Thyroid gland (tissue), 4 donors: Measurements from ENCODE around the gene EVA1C.

Experiments used
- POLR2A ChIP-seq, 2 donors: fragments of 450-650 bp; IDR thresholded peaks; one replicate each; pipeline ENCODE4 v1.6.1; 2017; ENCODE audit warnings: antibody characterized with exemption in 2 of 2, mild to moderate bottlenecking in 2 of 2, moderate library complexity in 1 of 2
- TF ChIP-seq, protein P1 (sequence below), 6 experiments: fragments of 200-600 bp in 3 of 6; fragments of 450-650 bp in 3 of 6; sonication (generic) in 3 of 6; IDR thresholded peaks; one replicate each; pipeline ENCODE4 v1.5.1; 2016 to 2019; ENCODE audit warnings: antibody characterized with exemption in 6 of 6, mild to moderate bottlenecking in 2 of 6, inconsistent platforms in 1 of 6, moderate library complexity in 1 of 6

DNA sequence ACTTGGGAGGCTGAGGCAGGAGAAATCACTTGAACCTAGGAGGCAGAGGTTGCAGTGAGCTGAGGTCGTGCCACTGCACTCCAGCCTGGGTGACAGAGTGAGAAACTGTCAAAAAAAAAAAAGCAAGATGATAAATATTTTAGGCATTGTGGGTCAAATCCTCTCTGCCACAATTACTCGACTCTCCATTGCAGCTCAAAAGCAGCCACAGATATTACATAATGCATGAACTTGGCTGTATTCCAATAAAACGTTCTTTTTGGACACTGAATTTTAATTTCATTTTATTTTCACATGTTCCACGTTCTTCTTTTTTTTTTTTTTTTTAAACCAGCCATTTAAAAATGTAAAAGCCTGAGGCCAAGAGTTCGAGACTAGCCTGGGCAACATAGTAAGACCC lies 103.4 kb downstream of the EVA1C start:
- TF ChIP-seq, protein P1, sequence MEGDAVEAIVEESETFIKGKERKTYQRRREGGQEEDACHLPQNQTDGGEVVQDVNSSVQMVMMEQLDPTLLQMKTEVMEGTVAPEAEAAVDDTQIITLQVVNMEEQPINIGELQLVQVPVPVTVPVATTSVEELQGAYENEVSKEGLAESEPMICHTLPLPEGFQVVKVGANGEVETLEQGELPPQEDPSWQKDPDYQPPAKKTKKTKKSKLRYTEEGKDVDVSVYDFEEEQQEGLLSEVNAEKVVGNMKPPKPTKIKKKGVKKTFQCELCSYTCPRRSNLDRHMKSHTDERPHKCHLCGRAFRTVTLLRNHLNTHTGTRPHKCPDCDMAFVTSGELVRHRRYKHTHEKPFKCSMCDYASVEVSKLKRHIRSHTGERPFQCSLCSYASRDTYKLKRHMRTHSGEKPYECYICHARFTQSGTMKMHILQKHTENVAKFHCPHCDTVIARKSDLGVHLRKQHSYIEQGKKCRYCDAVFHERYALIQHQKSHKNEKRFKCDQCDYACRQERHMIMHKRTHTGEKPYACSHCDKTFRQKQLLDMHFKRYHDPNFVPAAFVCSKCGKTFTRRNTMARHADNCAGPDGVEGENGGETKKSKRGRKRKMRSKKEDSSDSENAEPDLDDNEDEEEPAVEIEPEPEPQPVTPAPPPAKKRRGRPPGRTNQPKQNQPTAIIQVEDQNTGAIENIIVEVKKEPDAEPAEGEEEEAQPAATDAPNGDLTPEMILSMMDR (IDR thresholded peaks at IDR 0.05), result no peak
- TF ChIP-seq POLR2A (IDR thresholded peaks at IDR 0.05), result no peak
